G401 (cell line): ENCODE results near the gene SNN. TPM values are rescaled to one million over a fixed set of nuclear protein-coding genes. Genes with fewer than 3 reads are reported as not detected.

Experiments
- DNase-seq: peaks from one replicate; pipeline ENCODE4 v3.0.0-alpha.2; 2015; ENCODE audit warnings: low spot score
- in situ Hi-C: cut with HindIII; loops from 2 replicates; pipeline ENCODE4 v1.10.0; 2016; ENCODE audit warnings: low sequenced_read_pairs, mixed read lengths
- total RNA-seq: library from RNA; depleted of rRNA; stranded (reverse); fragments of >200 nt; shearing (Covaris generic); gene quantifications from 2 replicates; pipeline ENCODE4 v1.2.3, GENCODE V29; 2014

The SNN gene
- total RNA-seq, 1 experiment from 2014 or later: 28.1 TPM

DNA sequence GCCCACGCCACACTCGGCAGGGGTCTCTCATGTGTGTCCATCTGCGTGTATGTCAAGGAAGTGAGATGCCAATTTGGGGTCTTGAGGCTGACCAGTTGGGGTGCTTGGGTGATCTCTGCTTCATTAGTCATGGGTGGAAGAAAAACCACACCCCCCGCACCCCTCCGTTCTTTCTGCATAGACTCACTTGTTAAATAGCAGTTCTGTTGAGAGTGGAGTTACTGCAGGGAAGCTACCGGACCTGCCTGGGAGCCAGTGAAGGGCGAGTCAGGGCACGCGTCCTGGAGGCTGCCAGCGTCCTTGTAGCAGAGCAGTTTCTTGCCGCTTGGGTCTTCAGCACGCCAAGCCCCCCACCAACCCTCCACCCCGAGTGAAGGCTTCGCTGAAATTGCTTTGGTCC is 8.5 kb downstream of the SNN start:
- no peak for DNase-seq
- in situ Hi-C loops: no loop called here

DNA sequence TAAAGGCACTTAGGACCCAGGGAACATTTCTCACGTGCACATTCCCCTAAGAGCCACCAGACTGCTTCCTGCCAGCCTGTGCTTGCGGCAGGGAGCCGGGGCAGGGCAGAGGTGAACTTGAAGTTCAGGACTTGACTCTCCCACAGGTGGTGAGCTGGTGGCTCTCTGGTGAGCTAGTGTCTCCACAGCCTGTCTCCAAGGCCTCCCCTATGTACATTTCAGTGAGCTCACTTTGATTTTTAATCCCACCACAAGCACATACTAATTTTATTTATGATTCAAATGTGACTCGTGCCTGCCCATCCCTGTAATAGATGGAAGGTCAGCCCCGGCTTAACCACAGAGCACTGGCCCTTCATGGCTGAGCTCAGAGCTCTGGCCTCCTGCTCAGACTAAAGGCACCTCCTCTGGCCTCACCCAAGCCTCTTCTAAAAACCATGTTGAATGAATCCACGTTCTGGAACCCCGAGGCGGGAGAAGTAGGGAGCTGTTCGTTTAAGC is 9.2 kb downstream of the SNN start:
- DNase-seq: peak; percentile 11
- in situ Hi-C loops: no loop called here

DNA sequence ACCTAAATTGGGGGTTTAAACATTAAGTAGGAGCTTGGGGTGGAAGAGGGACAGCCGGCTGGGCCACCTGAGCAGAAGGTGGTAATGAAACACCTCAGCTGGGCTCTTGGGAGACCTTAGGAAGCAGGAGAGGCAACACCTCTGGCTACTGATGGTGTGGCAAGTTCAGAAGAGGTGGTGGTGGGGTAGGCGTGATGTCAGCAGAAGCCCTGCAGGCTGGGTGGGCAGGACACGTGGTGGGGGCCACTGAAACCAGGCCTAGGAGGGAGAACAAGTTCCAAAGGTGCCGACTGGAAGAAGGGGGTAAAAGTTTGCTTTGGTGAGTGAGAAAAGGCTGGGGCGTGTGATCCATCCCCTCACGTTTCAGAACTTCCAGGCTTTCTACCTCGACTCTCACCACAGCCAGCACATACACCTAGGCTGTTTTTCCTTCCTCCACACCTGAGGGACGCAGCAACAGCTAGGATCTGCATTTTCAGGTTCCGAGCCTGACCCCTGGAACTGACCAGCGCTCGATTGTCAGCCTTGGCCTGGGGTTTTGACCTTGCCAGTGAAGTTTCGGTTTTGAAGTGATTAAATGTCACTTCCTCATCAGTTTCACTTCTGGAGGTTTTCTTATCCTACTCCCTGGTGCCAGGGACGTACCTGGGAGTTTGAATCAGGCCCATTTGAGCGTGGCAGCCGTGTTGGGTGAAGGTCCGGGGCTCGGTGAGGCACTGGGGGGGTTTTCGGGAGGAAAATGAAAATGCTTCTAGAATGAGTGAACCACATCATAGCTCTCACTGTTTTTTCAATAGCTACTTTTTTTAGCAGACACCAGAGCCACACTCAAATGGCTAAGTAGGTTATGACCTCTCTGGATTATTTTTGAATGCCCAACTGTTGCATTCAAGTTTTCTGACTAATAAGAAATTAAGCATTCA is 10.0 kb downstream of the SNN start:
- DNase-seq: peak; percentile 4
- in situ Hi-C loops: no loop called here

DNA sequence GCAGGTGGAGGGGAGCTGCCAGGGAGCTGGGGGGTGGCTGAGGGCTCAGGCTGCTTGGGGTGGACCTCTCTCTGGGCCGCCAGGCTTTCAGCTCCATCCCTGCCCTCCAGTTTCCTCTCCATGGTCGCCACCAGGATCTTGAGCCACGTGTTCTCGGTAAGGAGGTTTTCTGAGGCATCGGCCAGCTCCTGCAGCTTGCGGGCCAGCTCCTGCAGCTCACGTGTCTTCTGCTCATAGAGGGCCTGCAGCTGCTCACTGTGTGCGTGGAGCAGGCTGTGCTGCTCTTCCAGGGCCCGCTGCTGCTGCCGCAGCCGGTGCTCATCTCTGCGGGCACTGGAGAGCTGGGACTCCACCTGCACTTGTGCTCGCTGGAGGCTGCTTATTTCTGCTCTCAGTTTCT is 11.0 kb downstream of the SNN start:
- in situ Hi-C loops: no loop called here

DNA sequence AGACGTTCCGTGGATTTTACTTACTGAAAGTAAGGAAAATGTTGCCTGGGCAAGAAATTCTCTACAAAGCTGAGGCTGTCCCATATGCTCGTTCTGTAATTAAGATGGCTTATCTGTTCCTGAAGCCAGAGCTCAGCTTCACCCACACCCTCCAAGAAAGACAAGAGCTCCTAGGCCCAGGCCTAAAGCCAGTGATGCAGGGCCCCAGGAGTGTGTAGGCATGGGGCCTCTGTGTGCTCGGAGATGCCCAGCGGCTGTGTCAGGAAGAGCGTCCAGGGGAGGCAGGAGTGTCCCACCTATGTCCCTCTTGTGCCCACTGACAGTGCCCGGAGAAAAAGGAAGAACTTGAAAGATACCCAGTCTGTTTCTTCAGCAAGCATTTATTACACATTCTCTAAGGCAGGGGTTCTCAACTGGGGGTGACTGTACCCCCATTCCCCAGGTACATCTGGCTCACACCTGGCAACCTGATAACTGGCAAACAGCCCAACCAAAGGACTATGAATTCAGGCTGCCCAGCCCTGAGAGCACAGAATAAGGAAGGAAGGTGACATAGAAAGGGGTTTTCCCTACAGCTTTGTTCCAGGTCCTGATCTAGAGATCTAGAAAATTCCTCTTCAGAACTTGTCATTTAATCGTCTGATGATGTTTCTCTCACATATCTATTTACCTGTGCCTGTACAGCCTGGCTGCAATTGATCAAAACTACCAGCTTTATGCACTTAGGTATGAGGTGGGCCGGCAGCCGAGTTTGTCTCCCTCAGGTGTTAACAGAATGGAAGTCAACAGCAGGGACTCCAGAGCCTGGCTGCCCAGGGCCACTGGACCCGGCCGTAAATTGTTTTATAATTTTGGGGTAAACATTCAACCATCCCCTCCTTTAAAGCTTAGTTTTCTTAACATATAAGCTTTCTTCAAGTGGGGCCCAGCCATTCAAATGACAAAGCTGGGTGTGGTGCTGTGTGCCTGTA is 12.0 kb downstream of the SNN start:
- in situ Hi-C loops: no loop called here
- peak; percentile 30 for DNase-seq

More for the DNA sequence above, 11.0 kb downstream of the SNN start:
- peak; percentile 80 for DNase-seq

DNA sequence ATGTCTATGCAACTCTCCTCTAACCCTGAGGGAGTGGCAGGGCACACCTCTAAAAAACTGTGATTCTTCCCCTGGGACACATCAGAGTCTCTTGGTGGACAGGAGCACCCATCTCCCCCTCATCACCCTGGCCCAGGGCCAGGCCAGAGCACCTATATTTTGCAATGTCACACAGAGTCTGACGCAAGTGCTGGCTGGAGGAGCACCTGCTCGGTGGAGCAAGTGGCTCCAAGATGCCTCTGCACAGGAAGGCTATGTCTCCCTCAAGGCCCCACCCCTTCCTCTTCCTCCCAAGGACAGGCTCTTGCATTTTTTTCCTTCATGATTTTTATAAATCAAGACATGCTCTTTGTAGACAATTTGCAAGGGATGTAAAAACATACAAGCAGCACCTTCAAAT is 13.3 kb downstream of the SNN start:
- in situ Hi-C loops: no loop called here
- peak; percentile 62 for DNase-seq

DNA sequence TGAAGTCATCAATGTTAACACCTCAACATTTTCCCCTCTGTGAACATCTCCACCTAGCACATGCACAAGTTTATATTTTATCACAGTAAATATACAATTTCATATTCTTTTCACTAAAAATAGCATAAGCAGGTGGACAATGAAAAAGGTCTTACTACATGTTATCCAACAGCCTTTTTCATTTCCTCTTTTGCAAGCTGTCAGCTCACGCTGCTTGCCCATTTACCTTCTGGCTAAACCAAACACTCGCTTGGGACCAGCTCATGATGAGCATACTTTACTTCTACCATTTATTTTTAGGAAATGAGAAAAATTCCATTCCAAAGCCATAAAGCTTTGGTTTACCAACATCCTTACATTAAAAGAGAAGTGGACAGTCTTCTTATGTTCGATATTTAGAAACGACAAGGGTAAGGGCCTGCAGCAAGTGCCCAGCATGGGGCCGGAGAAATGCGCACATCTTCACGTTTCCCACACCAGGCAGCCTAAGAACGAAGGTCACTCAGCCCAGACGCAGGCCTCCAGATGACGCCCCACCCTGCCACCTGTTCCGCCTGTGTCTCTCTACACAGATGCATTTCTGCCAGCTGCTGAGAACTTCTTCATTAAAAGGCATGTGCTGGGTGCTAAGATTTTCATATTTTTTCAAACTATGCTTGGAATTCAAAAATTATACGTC is 13.9 kb downstream of the SNN start:
- in situ Hi-C loops: no loop called here
- peak; percentile 82 for DNase-seq

DNA sequence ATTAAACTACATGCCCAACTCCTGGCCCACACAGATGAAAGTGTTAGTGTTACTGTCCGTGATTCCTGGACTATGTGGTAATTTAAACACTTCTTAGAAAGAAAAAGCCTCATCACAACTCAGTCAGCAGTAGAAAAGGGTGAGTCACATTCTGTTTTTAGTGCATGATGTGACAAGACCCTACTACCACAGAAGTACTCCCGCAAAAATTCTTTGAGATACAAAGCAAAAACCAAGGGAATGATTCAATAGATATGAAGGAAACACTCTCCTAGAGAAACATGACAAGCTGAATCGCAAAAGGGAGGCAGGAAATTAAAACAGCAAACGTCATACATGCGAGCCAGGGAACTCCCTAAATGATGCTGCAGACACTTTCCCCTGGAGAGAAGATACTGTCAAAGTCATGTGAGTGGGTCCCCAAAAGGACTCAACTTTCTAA is 14.4 kb downstream of the SNN start:
- DNase-seq: no peak
- in situ Hi-C loops: no loop called here

DNA sequence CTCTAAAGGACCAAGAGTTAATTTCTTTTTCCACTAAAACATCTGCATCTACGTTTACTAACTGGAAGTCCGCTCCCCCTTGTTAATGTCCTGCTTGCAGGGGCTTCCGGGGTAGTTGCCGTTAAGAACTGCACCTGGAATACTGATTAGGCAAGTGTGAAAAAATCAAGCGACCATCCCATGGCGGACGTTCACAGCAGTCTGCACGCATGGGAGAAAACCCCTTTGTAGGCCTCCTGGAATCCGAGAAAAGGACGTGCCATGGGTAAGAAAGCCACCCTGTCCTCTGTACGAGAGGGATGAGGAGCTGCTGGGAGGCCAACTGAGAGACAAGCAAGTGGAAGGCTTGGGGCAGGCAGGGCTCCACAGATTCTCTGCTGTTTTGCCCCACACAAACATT is 14.9 kb downstream of the SNN start:
- in situ Hi-C loops: no loop called here

DNA sequence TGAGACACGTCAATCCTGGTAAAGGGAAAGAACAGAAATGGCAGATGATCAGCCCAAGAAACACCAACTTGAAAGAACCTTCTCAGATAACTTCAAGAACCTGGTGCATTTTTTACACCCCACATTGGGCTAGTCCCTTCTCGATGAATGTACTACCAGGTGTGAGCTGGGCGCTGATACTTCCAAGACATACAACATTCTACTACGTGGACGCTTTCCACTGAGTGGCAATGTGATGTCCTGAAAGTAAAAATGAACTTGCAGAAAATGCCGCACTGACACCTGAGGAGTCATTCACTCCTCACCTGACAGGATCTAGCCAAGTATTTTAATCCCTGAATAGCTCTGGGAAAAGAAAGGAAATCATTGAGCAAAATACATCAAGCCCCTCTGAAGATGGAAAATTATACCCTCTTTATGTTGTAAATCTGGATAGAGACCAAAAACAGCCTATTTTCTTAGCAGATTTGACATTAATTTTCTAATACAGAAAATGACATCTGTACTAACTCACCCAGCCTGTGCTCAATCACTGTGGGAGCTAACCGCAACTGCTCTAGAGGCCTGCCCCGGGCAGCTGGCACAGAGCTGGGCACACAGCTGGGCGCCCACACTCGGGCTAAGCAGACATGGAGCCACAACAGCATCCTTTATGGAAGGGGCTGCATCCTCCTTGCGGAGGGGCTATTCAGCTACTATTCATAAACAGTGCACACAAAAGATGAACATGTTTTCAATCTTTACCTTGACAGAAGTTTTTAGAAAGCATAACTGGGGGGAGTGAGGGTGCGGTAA is 16.2 kb downstream of the SNN start:
- in situ Hi-C loops: no loop called here
- DNase-seq: no peak

More for the DNA sequence above, 14.9 kb downstream of the SNN start:
- DNase-seq: no peak

DNA sequence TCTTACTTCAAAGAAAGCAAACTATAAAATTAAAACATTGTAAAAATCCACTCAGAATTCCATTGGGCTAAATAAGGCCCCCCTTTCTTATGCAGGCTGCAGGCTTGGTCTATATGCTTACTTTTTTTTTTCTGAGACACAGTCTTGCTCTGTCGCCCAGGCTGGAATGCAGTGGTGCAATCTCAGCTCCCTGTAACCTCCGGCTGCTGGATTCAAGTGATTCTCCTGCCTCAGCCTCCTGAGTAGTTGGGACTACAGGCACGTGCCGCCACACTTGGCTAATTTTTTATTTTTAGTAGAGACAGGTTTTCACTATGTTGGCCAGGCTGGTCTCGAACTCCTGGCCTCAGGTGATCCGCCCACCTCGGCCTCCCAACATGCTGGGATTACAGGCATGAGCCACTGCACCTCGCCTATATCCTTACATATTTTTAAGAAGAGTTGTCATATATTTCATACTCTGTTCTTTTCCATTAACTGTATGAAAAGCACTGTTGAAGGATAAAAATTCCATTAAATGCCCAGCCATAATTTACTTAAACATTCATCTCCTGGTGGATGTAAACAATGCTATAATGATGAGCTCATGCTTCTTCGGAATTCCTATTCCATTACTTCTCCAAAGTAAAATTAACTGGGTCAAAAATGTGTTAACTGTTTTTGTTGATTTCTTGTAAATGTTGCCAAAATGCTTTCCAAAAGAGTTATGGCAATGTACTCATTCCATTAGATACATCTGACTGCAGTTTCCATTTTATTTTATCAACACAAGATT is 17.8 kb downstream of the SNN start:
- DNase-seq: no peak
- in situ Hi-C loops: no loop called here

DNA sequence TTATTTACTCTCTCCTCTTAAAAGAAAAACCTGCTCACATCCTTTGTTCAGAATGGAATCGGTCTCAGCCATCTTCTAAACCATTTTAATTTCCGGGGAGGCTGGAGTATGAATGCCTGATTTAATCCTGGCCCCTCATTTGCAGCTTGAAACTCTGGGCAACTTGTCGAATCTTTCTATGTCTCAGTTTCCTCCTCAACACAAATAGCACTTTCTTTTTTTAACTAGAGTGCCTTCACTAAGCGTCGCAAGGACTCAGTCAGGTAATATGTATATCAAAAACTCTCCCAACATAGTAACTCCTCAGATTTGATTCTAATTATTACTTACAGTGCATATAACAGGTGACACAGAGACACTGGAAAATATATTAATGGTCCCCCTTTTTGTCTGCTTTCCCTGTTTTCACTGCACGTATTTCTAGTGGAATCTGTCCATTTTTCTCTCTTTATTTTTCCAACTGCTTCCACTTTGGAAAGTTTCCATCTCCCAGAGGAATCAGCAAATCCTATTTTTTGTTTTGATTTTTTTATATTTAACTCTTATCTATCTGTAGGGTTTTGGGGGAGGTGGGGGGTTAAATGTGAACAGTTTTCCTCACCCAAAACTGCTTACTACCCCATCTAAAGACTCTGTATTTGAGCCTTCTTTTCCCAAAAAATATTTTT is 18.6 kb downstream of the SNN start:
- peak; percentile 43 for DNase-seq
- in situ Hi-C loops: no loop called here

DNA sequence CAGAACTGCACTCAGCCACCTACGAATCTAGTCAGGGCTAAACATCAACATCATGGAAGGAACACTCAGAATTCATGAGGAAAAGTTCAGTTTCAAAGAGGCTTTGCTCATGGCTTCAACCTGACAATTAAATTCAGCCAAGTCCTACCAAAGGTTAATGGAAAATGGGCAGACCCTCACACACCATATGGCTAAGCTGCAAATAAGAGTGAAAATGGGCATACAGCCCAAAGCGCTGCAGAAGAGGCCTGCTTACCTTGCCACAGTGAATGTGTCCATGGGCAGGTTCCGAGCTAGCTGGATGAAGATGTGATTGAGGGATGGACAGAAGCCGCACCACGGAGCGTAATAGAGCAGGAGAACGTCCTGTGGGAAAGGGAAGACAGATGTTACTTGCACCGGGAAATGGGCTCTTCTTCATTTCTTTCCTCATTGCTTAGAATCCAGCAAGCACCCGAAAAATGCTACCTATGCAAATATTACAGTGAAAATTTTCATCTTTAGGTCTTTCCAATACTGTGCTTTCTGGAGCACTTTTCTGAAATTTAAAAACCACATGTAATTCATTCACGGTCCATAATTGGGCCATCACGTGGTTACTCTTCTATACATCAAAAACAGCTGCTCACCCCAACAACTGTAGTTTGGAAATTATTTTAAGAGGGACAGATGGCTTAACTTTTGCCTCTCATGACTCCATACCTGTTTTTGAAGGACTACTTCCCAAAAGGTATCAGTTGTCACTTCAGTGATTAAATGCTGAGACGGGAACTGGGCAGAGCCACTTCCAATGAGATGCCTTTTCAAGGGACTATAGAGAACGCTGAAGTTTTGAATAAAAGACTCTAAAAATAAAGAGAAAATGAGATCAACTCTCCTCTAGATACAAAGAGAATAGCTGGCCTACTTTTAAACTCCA is 19.6 kb downstream of the SNN start:
- peak; percentile 91 for DNase-seq
- in situ Hi-C loops: no loop called here

DNA sequence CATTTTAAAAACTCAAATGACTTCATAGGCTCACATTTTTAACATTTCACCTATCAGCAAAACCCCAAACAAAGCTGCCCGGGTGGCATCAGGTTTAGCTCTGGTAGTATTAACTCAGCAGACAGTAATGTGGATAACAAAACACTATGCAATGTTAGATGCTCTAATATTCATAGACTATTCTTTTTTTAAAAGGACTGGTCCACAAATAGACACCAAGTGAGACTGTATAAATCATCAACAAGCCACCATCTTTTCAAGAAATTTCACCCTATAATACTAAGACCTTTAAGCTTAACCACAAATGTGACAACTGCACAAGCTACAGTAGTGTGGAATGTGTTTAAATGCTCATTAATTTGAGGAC is 20.2 kb downstream of the SNN start:
- in situ Hi-C loops: no loop called here
- no peak for DNase-seq

DNA sequence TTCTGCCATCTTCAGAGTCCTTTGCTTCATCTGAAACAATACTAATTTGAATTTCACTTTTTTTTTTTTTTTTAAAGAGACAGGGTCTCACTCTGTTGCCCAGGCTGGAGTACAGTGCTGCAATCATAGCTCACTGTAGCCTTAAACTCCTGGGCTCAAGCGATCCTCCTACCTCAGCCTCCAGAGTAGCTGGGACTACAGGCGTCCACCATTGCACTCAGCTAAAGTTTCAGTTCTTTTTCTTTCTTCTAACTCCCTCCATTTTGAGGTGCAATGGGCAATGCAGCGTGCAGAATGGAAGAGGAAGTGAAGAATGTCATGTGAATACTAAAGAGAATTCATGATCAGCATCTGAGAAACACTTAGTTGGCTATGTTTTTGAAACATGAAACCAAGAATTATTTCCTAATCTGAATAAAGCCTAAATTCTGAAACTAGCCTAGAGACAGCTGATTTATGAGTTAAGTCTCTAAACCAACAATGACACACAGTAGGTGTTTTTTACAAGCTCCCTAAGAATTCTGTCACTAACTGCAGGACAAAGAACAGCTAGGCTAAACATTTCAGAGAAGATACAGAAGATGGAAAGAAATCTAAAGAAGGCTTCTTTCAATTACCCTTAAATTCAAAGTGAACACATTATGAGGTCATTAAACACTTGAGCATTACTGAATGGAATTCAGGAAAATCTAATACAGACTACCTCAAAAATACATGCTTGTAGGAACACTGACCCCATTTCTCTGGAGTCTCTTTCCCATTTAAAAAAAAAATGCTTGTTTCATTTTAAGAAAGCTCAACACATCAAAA is 21.0 kb downstream of the SNN start:
- in situ Hi-C loops: no loop called here
- DNase-seq: peak; percentile 16
